ENCODE data around the gene NSMF. TPM values are rescaled to one million over a fixed set of nuclear protein-coding genes. Genes with fewer than 3 reads are reported as not detected.

Gene NSMF
- total and polyA plus RNA-seq, 12 donors = 5.3 to 29.3 (median 10.9) TPM

- TF ChIP-seq CTCF (IDR thresholded peaks at IDR 0.05) = no peak
- no peak overlapping the region for H3K27ac ChIP-seq
- intact Hi-C loops (cut with DNase I) = loop anchor here in 2 of 10 donors (5.0 to 10.0 kb wide), 2 partner anchors 83 to 86 kb away; no protein-coding TSS in a partner anchor
- peaks cover 0 to 41% (median 22%) of the 10 kb centered on the region in 7 donors for H3K27me3 ChIP-seq
- peak in 1 of 2 donors; percentile 8 for DNase-seq
- H3K36me3 ChIP-seq = no peaks in the 10 kb centered on the region
- ATAC-seq = peak in 1 of 8 donors; percentile 12
- WGBS, 2 donors = 62 to 63% methylated on average over 18 of the region's 18 CpGs
- H3K4me1 ChIP-seq = peaks cover 0 to 17% (median 5%) of the 10 kb centered on the region in 9 donors
- peaks cover 0 to 3% (median 0%) of the 10 kb centered on the region in 11 donors for H3K9me3 ChIP-seq
- H3K4me3 ChIP-seq = no peak overlapping the region
These were observed 19.9 kb downstream of the NSMF start for GRCh38 chr9:137439158-137439714.

GRCh38 chr9:137438591-137439157 is 20.5 kb downstream of the NSMF start:
- DNase-seq = no peak
- peaks cover 0 to 35% (median 22%) of the 10 kb centered on the region in 7 donors for H3K27me3 ChIP-seq

DNA sequence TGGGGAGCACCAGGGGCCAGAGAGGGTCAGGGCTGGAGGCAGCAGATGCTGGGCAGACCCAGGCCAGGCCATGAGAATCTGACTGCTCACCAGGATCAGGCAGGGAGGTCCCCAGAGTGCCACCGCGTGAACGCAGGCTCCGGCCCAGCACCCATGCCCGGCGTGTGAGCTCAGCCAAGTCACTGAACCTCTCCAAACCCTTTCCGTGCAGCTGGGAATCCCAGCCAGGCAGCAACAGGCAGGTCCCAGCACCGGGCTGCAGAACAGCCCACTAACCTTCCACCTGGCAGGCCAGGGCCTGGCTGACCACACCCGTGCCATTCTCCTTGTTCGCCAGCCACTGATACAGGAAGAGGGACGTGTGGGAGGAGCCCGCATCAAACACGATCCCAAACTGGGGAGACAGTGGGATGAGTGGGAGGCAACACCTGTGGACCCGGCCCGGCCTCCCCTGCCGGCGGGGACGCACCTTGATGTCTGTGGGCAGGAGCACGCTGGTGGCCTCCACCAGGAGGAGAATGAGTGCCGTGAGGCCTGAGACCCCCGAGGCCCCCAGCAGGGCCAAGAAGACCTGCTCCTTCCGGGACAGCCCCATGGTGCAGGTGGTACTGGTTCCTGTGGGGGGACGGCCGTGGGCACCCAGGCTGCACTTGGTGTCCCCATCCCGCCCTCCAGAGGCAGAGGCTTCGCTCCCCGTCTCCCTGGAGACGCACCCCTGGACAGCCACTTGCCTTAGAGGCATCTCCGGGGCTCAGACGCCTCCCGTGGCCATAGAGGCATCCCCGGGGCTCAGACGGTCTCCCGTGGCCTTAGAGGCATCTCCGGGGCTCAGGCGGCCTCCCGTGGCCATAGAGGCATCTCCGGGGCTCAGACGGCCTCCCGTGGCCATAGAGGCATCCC is 21.2 kb downstream of the NSMF start:
- intact Hi-C loops (cut with DNase I) = loop anchor here in 2 of 10 donors (5.0 to 10.0 kb wide), 2 partner anchors 84 to 87 kb away; no protein-coding TSS in a partner anchor
- 81 to 83% methylated on average over 40 of the region's 40 CpGs for WGBS, 2 donors
- DNase-seq (peak in 1 of 2 donors; percentile 9), ATAC-seq (no peak)
- Histone ChIP-seq H3K4me1 (peaks cover 0 to 17% (median 5%) of the 10 kb centered on the region in 9 donors), H3K36me3 (no peaks in the 10 kb centered on the region), H3K27ac (no peak overlapping the region), H3K9me3 (peaks cover 0 to 3% (median 0%) of the 10 kb centered on the region in 11 donors), H3K4me3 (no peak overlapping the region), H3K27me3 (peaks cover 0 to 28% (median 17%) of the 10 kb centered on the region in 7 donors)
- TF ChIP-seq CTCF (IDR thresholded peaks at IDR 0.05) = no peak

More at GRCh38 chr9:137438591-137439157, 20.5 kb downstream of the NSMF start:
- no peak overlapping the region for H3K4me3 ChIP-seq
- 83% methylated on average over 22 of the region's 22 CpGs for WGBS, 2 donors
- ATAC-seq = no peak
- H3K4me1 ChIP-seq = peaks cover 0 to 17% (median 5%) of the 10 kb centered on the region in 9 donors
- H3K27ac ChIP-seq = no peak overlapping the region
- intact Hi-C loops (cut with DNase I) = loop anchor here in 2 of 10 donors (5.0 to 10.0 kb wide), 2 partner anchors 84 to 86 kb away; no protein-coding TSS in a partner anchor
- no peak for TF ChIP-seq CTCF (IDR thresholded peaks at IDR 0.05)
- H3K36me3 ChIP-seq = no peaks in the 10 kb centered on the region
- H3K9me3 ChIP-seq = peaks cover 0 to 3% (median 0%) of the 10 kb centered on the region in 11 donors
